SU-DHL-6 (cell line): ENCODE measurements around the gene IFT122.

ENCODE experiments used
- H2AFZ ChIP-seq: fragments of 200-600 bp; sonication (generic); 2 replicates; pipeline ENCODE4 v1.6.1; 2014; ENCODE audit warnings: low read depth, mild to moderate bottlenecking, moderate library complexity, mixed read lengths, antibody characterized with exemption, low read length; ENCODE audit not compliant: severe bottlenecking
- H3F3A ChIP-seq: fragments of 200-600 bp; shearing (Covaris generic); 2 replicates; pipeline ENCODE4 v1.6.0; 2016; ENCODE audit warnings: antibody characterized with exemption, mild to moderate bottlenecking; ENCODE audit not compliant: insufficient read depth
- H3K27ac ChIP-seq: fragments of 200-600 bp; sonication (generic); 2 replicates; pipeline ENCODE4 v1.5.1; 2016; ENCODE audit warnings: low read depth, mild to moderate bottlenecking, low read length, moderate library complexity, mixed read lengths
- H3K27me3 ChIP-seq: fragments of 200-600 bp; sonication (generic), shearing (Covaris generic); 2 replicates; pipeline ENCODE4 v1.6.0; 2014; ENCODE audit warnings: mild to moderate bottlenecking, low read length
- H3K36me3 ChIP-seq: fragments of 200-600 bp; sonication (generic); 2 replicates; pipeline ENCODE4 v1.6.1; 2014; ENCODE audit warnings: mild to moderate bottlenecking, low read length, mixed read lengths
- H3K4me2 ChIP-seq: fragments of 300-600, 200-600 bp; shearing (Covaris generic), sonication (generic); 2 replicates; pipeline ENCODE4 v1.6.0; 2014; ENCODE audit warnings: low read length, low read depth, mild to moderate bottlenecking; ENCODE audit not compliant: poor library complexity, severe bottlenecking
- H3K4me3 ChIP-seq: fragments of 200-600 bp; sonication (generic); 2 replicates; pipeline ENCODE4 v1.5.1; 2014; ENCODE audit warnings: antibody characterized with exemption, low read length, mild to moderate bottlenecking, mixed read lengths; ENCODE audit not compliant: insufficient read depth, poor library complexity, severe bottlenecking
- H3K79me2 ChIP-seq: fragments of 200-600 bp; sonication (generic); 2 replicates; pipeline ENCODE4 v1.6.1; 2014; ENCODE audit warnings: mild to moderate bottlenecking, low read length, moderate library complexity; ENCODE audit not compliant: insufficient read depth
- H3K9ac ChIP-seq: fragments of 200-600 bp; sonication (generic); 2 replicates; pipeline ENCODE4 v1.7.0; 2014; ENCODE audit warnings: mild to moderate bottlenecking, low read length
- H3K9me2 ChIP-seq: fragments of 200-600 bp; sonication (generic); replicated peaks from 2 replicates; pipeline ENCODE4 v1.6.1; 2014; ENCODE audit warnings: low read length; ENCODE audit not compliant: insufficient read depth
- H3K9me3 ChIP-seq: fragments of 200-600 bp; sonication (generic); 2 replicates; pipeline ENCODE4 v1.6.1; 2014; ENCODE audit warnings: low read length, mixed read lengths; ENCODE audit not compliant: insufficient read depth
- H4K20me1 ChIP-seq: fragments of 200-600 bp; sonication (generic); 2 replicates; pipeline ENCODE4 v1.6.1; 2014; ENCODE audit warnings: low read depth, mild to moderate bottlenecking, antibody characterized with exemption, low read length, moderate library complexity, mixed read lengths
- EZH2phosphoT487 ChIP-seq: fragments of 200-600 bp; sonication (generic), shearing (Covaris generic); conservative IDR thresholded peaks from 2 replicates; pipeline ENCODE4 v1.6.1; 2018; ENCODE audit warnings: mild to moderate bottlenecking, antibody characterized with exemption, low read length, moderate library complexity, mixed read lengths
- TF ChIP-seq, protein P1 (sequence below): fragments of 200-600 bp; sonication (generic); IDR thresholded peaks from one replicate; pipeline ENCODE4 v1.5.1; 2017; ENCODE audit warnings: antibody characterized with exemption, mild to moderate bottlenecking, low read length, moderate library complexity; ENCODE audit not compliant: insufficient read depth, poor library complexity, severe bottlenecking

Gene IFT122

DNA sequence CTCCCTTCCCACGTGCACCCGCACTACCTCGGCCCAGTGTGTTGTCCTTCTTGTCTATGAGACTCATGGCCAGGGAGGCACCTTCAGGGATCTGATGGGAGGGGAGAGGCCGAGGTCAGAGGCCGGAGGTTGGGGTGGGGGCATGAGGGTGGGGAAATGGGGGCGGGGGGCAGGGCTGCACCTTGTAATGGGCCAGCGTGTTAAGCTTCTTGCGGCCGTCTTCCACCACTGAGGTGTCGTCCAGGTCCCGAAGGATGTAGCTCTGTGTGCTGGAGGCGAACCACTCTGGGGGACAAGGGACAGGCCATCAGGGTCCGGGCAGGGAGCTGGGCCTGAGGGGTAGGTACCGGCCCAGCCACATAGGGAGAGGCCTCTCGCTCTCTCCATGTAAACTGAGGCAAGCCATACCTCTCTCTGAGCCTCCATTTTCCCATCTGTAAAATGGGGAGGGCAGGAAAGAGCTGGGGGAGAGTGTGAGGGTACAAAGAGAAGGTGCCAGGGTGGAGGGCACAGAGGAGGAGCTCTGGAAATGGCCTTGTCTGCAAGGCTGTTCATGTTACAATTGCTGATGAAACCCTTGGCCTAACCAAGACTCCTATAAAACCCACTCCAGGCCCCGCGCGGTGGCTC is 121.7 kb downstream of the IFT122 start:
- TF ChIP-seq EZH2phosphoT487, result no peak
- TF ChIP-seq, protein P1, sequence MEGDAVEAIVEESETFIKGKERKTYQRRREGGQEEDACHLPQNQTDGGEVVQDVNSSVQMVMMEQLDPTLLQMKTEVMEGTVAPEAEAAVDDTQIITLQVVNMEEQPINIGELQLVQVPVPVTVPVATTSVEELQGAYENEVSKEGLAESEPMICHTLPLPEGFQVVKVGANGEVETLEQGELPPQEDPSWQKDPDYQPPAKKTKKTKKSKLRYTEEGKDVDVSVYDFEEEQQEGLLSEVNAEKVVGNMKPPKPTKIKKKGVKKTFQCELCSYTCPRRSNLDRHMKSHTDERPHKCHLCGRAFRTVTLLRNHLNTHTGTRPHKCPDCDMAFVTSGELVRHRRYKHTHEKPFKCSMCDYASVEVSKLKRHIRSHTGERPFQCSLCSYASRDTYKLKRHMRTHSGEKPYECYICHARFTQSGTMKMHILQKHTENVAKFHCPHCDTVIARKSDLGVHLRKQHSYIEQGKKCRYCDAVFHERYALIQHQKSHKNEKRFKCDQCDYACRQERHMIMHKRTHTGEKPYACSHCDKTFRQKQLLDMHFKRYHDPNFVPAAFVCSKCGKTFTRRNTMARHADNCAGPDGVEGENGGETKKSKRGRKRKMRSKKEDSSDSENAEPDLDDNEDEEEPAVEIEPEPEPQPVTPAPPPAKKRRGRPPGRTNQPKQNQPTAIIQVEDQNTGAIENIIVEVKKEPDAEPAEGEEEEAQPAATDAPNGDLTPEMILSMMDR, result no peak
- H3K79me2 ChIP-seq, result no peaks in the 10 kb centered on the region
- H3K9me3 ChIP-seq, result no peaks in the 10 kb centered on the region
- H3K27ac ChIP-seq, result no peak overlapping the region
- no peak overlapping the region for H3K4me2 ChIP-seq
- H3K9ac ChIP-seq, result no peak overlapping the region
- H3K4me3 ChIP-seq, result no peak overlapping the region
- H3K9me2 ChIP-seq, result no peaks in the 10 kb centered on the region
- H2AFZ ChIP-seq, result no peak overlapping the region
- no peaks in the 10 kb centered on the region for H3F3A ChIP-seq
- no peaks in the 10 kb centered on the region for H4K20me1 ChIP-seq
- H3K27me3 ChIP-seq, result no peaks in the 10 kb centered on the region
- no peaks in the 10 kb centered on the region for H3K36me3 ChIP-seq

DNA sequence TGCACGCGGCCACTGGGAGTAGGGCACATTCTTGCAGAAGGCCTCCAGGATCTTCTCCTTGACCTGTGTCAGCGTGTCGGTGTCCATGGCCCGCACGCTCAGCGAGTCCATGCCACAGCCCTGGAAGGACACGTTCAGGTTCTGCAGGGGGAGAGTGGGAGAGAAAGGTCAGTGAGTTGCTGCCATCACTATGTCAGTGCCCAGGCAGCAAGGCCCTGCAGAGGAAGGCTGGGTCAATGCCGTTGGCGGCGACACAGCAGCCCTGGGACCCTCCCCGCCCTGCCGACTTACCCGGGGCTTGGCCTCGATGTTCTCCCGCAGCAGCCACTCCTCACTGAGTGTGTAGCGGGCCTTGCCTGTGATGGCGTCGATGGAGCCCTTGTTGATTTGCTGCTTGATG is 122.8 kb downstream of the IFT122 start:
- Histone ChIP-seq H3K27ac (no peak overlapping the region), H3K9me2 (no peaks in the 10 kb centered on the region), H3K9me3 (no peaks in the 10 kb centered on the region), H3K4me3 (no peak overlapping the region), H2AFZ (no peak overlapping the region), H3K4me2 (no peak overlapping the region), H4K20me1 (no peaks in the 10 kb centered on the region), H3F3A (no peaks in the 10 kb centered on the region), H3K27me3 (no peaks in the 10 kb centered on the region), H3K9ac (no peak overlapping the region), H3K36me3 (no peaks in the 10 kb centered on the region), H3K79me2 (no peaks in the 10 kb centered on the region)
- TF ChIP-seq, protein P1, result no peak
- no peak for TF ChIP-seq EZH2phosphoT487

DNA sequence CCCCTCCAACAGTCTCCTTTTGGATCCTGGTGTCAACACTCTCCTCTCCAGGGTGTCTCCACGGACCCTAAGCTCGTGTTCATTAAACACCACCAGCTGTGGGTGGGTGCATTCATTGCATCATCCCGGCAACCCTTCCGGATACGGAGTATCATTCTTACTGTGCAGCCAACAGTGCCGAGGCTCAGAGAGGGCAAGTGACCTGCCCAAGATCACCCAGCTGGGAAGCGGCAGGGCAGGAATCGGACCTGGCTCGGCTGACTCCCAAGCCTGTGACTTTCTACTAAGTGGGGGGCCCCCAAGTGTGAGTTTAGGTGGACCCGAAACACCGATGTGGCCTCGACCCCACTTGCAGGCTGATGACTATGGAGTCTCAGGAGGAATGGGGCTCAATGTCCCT is 123.3 kb downstream of the IFT122 start:
- no peak overlapping the region for H3K27ac ChIP-seq
- H2AFZ ChIP-seq, result no peak overlapping the region
- H3K9ac ChIP-seq, result no peak overlapping the region
- H3K4me2 ChIP-seq, result no peak overlapping the region
- H3K27me3 ChIP-seq, result no peaks in the 10 kb centered on the region
- TF ChIP-seq, protein P1, result no peak
- TF ChIP-seq EZH2phosphoT487, result no peak
- no peaks in the 10 kb centered on the region for H3K36me3 ChIP-seq
- H3F3A ChIP-seq, result no peaks in the 10 kb centered on the region
- H4K20me1 ChIP-seq, result no peaks in the 10 kb centered on the region
- H3K4me3 ChIP-seq, result no peak overlapping the region
- no peaks in the 10 kb centered on the region for H3K9me3 ChIP-seq
- H3K9me2 ChIP-seq, result no peaks in the 10 kb centered on the region
- no peaks in the 10 kb centered on the region for H3K79me2 ChIP-seq
